ENCODE measurements around the gene AKT2. TPM values are rescaled to one million over a fixed set of nuclear protein-coding genes. Genes with fewer than 3 reads are reported as not detected.

AKT2 gene
- polyA plus RNA-seq, 1 donor (not counting 4 experiments of a cell fraction or from before 2014, with no cell fraction given), result 108 TPM

DNA sequence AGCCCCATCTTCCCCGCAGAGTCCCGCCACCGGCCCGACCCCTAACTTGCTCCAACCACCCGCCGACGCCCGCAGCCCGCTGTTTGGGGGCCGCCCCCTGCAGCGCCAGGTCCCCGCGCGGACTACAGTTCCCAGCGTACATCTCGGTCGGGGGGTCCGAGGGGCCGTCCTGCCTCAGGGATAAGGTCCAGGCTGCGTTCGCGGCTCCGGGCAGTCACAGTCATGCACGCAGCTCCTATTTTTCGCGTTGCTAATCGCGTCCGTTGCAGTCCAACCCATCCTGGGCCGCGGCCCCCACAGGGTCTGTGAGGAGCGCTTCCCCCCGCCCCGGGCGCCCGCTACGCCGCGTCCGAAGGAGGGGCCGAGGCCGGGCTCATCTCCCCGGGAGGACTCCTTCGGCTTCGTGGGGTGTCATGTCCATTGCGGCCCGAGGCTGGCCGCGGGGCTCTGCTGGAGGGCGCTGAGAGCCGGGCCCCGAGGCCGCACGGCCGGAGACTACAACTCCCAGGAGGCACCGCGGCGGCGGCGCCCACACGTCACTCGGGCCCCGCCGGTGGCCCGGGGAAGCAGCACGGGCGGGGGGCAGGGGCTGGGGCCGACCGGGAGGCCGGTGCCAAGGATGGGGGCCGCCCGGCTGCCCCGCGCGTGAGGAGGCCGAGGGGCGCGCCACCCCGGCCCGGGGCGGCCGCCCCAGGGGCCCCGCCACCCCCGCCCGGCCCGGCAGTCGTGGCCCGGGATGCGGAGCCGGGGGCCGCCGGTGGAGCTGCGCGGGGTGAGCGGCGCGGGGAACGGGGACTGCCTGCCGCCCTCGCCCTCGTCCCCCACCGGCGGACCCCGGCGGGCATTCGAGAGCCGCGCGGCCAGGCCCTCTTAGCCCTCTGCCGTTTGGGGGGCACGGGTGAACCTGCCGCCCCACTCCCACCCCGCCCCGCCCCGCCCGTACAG, 94.0 kb downstream of the AKT2 start, which contains the start of gene MAP3K10:
Gene MAP3K10 (plus strand): TSS at position 536 of the 945 bp plus-strand sequence. CDS start 606 bp downstream, outside the sequence.
- DNase-seq (ENCODE audit: low read depth, low spot score) (no peak), FAIRE-seq (no peak)
- Histone ChIP-seq H3K4me2 (ENCODE audit: control insufficient read depth, extremely low read depth, insufficient read depth, low read depth, low read length) (peak within 1 kb of the TSS; percentile 90), H3K9me3 (ENCODE audit: control insufficient read depth, low read depth, low read length) (no peaks in the 10 kb centered on the region), H3K36me3 (ENCODE audit: control insufficient read depth in 2 of 2, extremely low read depth in 1 of 2, insufficient read depth in 2 of 2, low read length in 2 of 2) (peaks cover 0 to 2% of the 10 kb centered on the region in 2 experiments), H3K9ac (ENCODE audit: control insufficient read depth, extremely low read depth, insufficient read depth, low read length) (peak within 1 kb of the TSS; percentile 84), H3K27ac (ENCODE audit: control insufficient read depth, insufficient read depth, low read length) (peak within 1 kb of the TSS; percentile 84), H4K20me1 (ENCODE audit: control insufficient read depth, extremely low read depth, insufficient read depth, low read length) (no peaks in the 10 kb centered on the region), H2AFZ (ENCODE audit: control insufficient read depth, low read length) (peak within 1 kb of the TSS; percentile 98), H3K9me1 (ENCODE audit: control insufficient read depth, extremely low read depth, insufficient read depth, low read length) (no peaks in the 10 kb centered on the region), H3K4me3 (ENCODE audit: control insufficient read depth in 2 of 3, extremely low read depth in 1 of 3, insufficient read depth in 2 of 3, low read depth in 1 of 3, low read length in 3 of 3) (peak within 1 kb of the TSS; percentile 57 to 97 (median 81)), H3K79me2 (ENCODE audit: control insufficient read depth, insufficient read depth, low read length) (no peaks in the 10 kb centered on the region), H3K4me1 (ENCODE audit: control insufficient read depth, extremely low read depth, insufficient read depth, low read length) (peaks cover 11% of the 10 kb centered on the region), H3K27me3 (ENCODE audit: control insufficient read depth, extremely low read depth, insufficient read depth, low read length) (no peaks in the 10 kb centered on the region)
- dilution Hi-C loops (cut with MboI; ENCODE audit: extremely low pct_ligation_motif_present, low sequenced_read_pairs), result no loop called here
- TF ChIP-seq EZH2 (IDR thresholded peaks at IDR 0.05; ENCODE audit: low read length) (no peak), CTCF (optimal IDR thresholded peaks at IDR 0.05 in 1 of 3, IDR thresholded peaks at IDR 0.05 in 1 of 3, conservative IDR thresholded peaks at IDR 0.05 in 1 of 3; ENCODE audit: extremely low read depth in 1 of 3, insufficient read depth in 2 of 3, low read length in 3 of 3) (no peak)

- H3K79me2 ChIP-seq (ENCODE audit: control insufficient read depth, insufficient read depth, low read length), result no peaks in the 10 kb centered on the region
- H3K4me3 ChIP-seq (ENCODE audit: control insufficient read depth in 2 of 3, extremely low read depth in 1 of 3, insufficient read depth in 2 of 3, low read depth in 1 of 3, low read length in 3 of 3), result no peak overlapping the region
- no peaks in the 10 kb centered on the region for H3K9me1 ChIP-seq (ENCODE audit: control insufficient read depth, extremely low read depth, insufficient read depth, low read length)
- no peak for TF ChIP-seq EZH2 (IDR thresholded peaks at IDR 0.05; ENCODE audit: low read length)
- no peak for TF ChIP-seq CTCF (optimal IDR thresholded peaks at IDR 0.05 in 1 of 3, IDR thresholded peaks at IDR 0.05 in 1 of 3, conservative IDR thresholded peaks at IDR 0.05 in 1 of 3; ENCODE audit: extremely low read depth in 1 of 3, insufficient read depth in 2 of 3, low read length in 3 of 3)
- H2AFZ ChIP-seq (ENCODE audit: control insufficient read depth, low read length), result no peak overlapping the region
- dilution Hi-C loops (cut with MboI; ENCODE audit: extremely low pct_ligation_motif_present, low sequenced_read_pairs), result no loop called here
- H4K20me1 ChIP-seq (ENCODE audit: control insufficient read depth, extremely low read depth, insufficient read depth, low read length), result no peaks in the 10 kb centered on the region
- no peak overlapping the region for H3K4me2 ChIP-seq (ENCODE audit: control insufficient read depth, extremely low read depth, insufficient read depth, low read depth, low read length)
- H3K9ac ChIP-seq (ENCODE audit: control insufficient read depth, extremely low read depth, insufficient read depth, low read length), result no peak overlapping the region
- H3K27ac ChIP-seq (ENCODE audit: control insufficient read depth, insufficient read depth, low read length), result no peak overlapping the region
- H3K9me3 ChIP-seq (ENCODE audit: control insufficient read depth, low read depth, low read length), result no peaks in the 10 kb centered on the region
- H3K36me3 ChIP-seq (ENCODE audit: control insufficient read depth in 2 of 2, extremely low read depth in 1 of 2, insufficient read depth in 2 of 2, low read length in 2 of 2), result no peaks in the 10 kb centered on the region
- DNase-seq (ENCODE audit: low read depth, low spot score) (no peak), FAIRE-seq (no peak)
- H3K4me1 ChIP-seq (ENCODE audit: control insufficient read depth, extremely low read depth, insufficient read depth, low read length), result no peaks in the 10 kb centered on the region
- H3K27me3 ChIP-seq (ENCODE audit: control insufficient read depth, extremely low read depth, insufficient read depth, low read length), result no peaks in the 10 kb centered on the region
Observed at GRCh38 chr19:40184273-40184672, 100.9 kb downstream of the AKT2 start.

Small RNA genes within 50 kb of the gene (small RNA-seq; reads per million reads assigned to genes)
- gene MIR641 (ENCODE audit: insufficient read length in 3 of 3, low read depth in 3 of 3, low replicate concordance in 1 of 3) (1.1 to 137 (median 59.3) reads per million in 3 experiments), gene RNU6-945P (ENCODE audit: insufficient read length in 3 of 3, low read depth in 3 of 3, low replicate concordance in 1 of 3) (0 reads per million in 3 experiments)

Other genes starting within 250 kb of the AKT2 start
- gene ZNF780B, start 229.1 kb downstream of the AKT2 start, polyA plus RNA-seq, result 5.3 to 8.3 TPM (median 6.3 TPM) in 3 replicates
- 12.2 to 20.3 TPM (median 19.0 TPM) in 3 replicates for gene ZNF780A, start 194.4 kb downstream of the AKT2 start, polyA plus RNA-seq
- 2.9 to 5.7 TPM (median 4.2 TPM) in 3 replicates for gene MAP3K10, start 93.9 kb downstream of the AKT2 start, polyA plus RNA-seq
- gene TTC9B, start 67.0 kb downstream of the AKT2 start, polyA plus RNA-seq, result not detected in 3 replicates
- 0.13 to 0.22 TPM (median 0.16 TPM) in 3 replicates for gene CCNP, start 58.7 kb downstream of the AKT2 start, polyA plus RNA-seq
- gene C19orf47, start 63.1 kb upstream of the AKT2 start, polyA plus RNA-seq, result 13.3 to 16.0 TPM (median 15.4 TPM) in 3 replicates
- gene PLD3, start 63.4 kb upstream of the AKT2 start, polyA plus RNA-seq, result 102 to 179 TPM (median 137 TPM) in 3 replicates
- gene HIPK4, start 104.8 kb upstream of the AKT2 start, polyA plus RNA-seq, result 0.03 to 0.06 TPM in 2 of 3 replicates, not detected in the other
- gene PRX, start 128.0 kb upstream of the AKT2 start, polyA plus RNA-seq, result 0.22 to 0.49 TPM (median 0.42 TPM) in 3 replicates
- 9.5 to 15.4 TPM (median 10.5 TPM) in 3 replicates for gene SERTAD1, start 140.6 kb upstream of the AKT2 start, polyA plus RNA-seq
- gene SERTAD3, start 159.0 kb upstream of the AKT2 start, polyA plus RNA-seq, result 11.8 to 16.1 TPM (median 13.2 TPM) in 3 replicates
- 48.6 to 129 TPM (median 52.5 TPM) in 3 replicates for gene BLVRB, start 180.4 kb upstream of the AKT2 start, polyA plus RNA-seq
- gene SPTBN4, start 181.7 kb upstream of the AKT2 start, polyA plus RNA-seq, result 0.06 to 0.28 TPM (median 0.17 TPM) in 3 replicates

Measured in keratinocyte (primary cell).